M059J (cell line): ENCODE data around the gene SPHK2. TPM values are rescaled to one million over a fixed set of nuclear protein-coding genes. Genes with fewer than 3 reads are reported as not detected.
"Not testable (repeated sequence)": the region's sequence is repeated elsewhere in the genome, so short reads cannot be mapped to it uniquely, and the experiment has no call there.

Source experiments
- DNase-seq: peaks from one replicate; pipeline ENCODE4 v3.0.0-alpha.2; 2012; ENCODE audit warnings: low read depth
- total RNA-seq: library from RNA; depleted of rRNA; stranded (reverse); fragments of >200 nt; shearing (Covaris generic); gene quantifications from 2 replicates; pipeline ENCODE4 v1.2.3, GENCODE V29; 2014

The SPHK2 gene
- total RNA-seq, 1 experiment from 2014 or later, result 5.4 TPM

GRCh38 chr19:48659768-48660167 is 40.5 kb downstream of the SPHK2 start:
- peak; percentile 53 for DNase-seq

- peak; percentile 91 for DNase-seq
Observed at GRCh38 chr19:48660852-48661710, 41.8 kb downstream of the SPHK2 start.

- DNase-seq, result no peak
Observed at GRCh38 chr19:48661711-48662090, 42.4 kb downstream of the SPHK2 start.

GRCh38 chr19:48663667-48664066 is 44.4 kb downstream of the SPHK2 start:
- DNase-seq, result no peak

- DNase-seq, result no peak
Observed at GRCh38 chr19:48664476-48664875, 45.2 kb downstream of the SPHK2 start.

- no peak for DNase-seq
Observed at GRCh38 chr19:48665786-48666185, 46.5 kb downstream of the SPHK2 start.

GRCh38 chr19:48668332-48668731 is 49.0 kb downstream of the SPHK2 start:
- DNase-seq, result no peak

- no peak for DNase-seq
Observed at GRCh38 chr19:48668761-48669160, 49.5 kb downstream of the SPHK2 start.

GRCh38 chr19:48669903-48670668 is 50.8 kb downstream of the SPHK2 start:
- no peak for DNase-seq

GRCh38 chr19:48670699-48671445 is 51.6 kb downstream of the SPHK2 start:
- DNase-seq, result no peak

- no peak for DNase-seq
Observed at GRCh38 chr19:48671446-48671995, 52.2 kb downstream of the SPHK2 start.

- DNase-seq, result no peak
Observed at GRCh38 chr19:48672994-48673393, 53.7 kb downstream of the SPHK2 start, which contains the start of gene NTN5. NTN5 (minus strand) TSS chr19:48673017; CDS start chr19:48670986, 2,031 bp downstream.

GRCh38 chr19:48673436-48674100 is 54.3 kb downstream of the SPHK2 start:
- DNase-seq, result no peak

- no peak for DNase-seq
Observed at GRCh38 chr19:48674216-48674809, 55.0 kb downstream of the SPHK2 start.

- DNase-seq, result peak; percentile 79
Observed at GRCh38 chr19:48674921-48675824, 55.9 kb downstream of the SPHK2 start.

GRCh38 chr19:48676487-48676886 is 57.2 kb downstream of the SPHK2 start:
- DNase-seq, result no peak

- DNase-seq, result no peak
Observed at GRCh38 chr19:48676887-48677286, 57.6 kb downstream of the SPHK2 start.

GRCh38 chr19:48678201-48678600 is 58.9 kb downstream of the SPHK2 start:
- DNase-seq, result no peak

- not testable (repeated sequence) for DNase-seq
Observed at GRCh38 chr19:48680006-48680405, 60.7 kb downstream of the SPHK2 start.
